T-helper 22 cell (primary cell): Measurements from ENCODE around the gene CHRND.
"Not testable (repeated sequence)": the region's sequence is repeated elsewhere in the genome, so short reads cannot be mapped to it uniquely, and the experiment has no call there.

Experiments used
- DNase-seq: peaks from one replicate; pipeline ENCODE4 v3.0.0-alpha.2; 2020; ENCODE audit warnings: low read depth

CHRND gene

DNA sequence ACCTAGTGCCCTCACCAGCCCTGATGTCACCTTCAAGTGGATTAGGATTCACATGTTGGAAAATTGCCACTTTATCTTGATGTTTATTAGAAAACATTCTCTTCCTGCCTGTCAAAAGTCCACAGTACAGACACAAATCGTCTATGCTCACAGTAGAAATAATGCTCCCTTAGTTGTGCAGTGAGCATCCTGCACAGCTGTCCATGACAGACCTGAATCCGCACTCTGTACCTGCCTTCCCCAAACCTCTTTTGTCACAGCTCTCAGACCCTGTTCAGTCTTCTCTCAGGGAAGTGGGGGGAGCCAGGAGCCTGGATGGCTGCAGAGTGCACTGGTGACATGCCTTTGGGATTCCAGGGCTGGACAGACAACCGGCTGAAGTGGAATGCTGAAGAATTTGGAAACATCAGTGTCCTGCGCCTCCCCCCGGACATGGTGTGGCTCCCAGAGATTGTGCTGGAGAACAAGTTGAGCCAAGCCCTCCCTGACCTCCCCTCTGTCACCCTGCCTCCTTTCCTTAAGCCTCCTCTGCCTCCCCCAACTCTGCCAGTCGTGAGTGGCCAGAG lies 2.0 kb downstream of the CHRND start:
- DNase-seq = no peak

GRCh38 chr2:232528746-232529460 lies 2.9 kb downstream of the CHRND start:
- DNase-seq = no peak

DNA sequence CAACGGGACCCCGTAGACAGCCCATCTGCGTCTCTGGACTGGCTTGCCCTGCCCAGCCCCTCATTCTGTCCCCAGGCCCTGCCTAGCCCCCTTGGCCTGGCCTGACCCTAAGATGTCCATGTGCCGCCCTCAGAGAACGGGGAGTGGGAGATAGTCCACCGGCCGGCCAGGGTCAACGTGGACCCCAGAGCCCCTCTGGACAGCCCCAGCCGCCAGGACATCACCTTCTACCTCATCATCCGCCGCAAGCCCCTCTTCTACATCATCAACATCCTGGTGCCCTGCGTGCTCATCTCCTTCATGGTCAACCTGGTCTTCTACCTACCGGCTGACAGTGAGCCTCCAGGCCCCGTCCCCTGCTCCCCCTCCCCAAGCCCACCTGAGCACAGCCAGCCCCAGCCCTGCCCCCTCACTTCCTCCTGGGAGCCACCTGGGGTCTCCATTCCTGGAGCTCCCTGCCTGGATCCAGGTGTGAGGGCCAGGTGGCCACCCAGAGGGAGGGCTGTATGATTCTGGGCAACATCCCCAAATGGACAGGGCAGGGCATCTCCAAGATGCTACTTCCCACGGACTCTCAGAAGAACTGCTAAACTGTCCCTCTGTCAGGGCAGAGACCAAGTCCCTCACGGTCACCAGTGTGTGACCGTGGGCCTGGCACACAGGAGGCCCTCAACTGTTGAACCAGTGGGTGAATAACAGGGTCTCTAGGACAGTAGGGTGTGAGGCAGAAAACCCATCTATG lies 4.0 kb downstream of the CHRND start:
- no peak for DNase-seq

DNA sequence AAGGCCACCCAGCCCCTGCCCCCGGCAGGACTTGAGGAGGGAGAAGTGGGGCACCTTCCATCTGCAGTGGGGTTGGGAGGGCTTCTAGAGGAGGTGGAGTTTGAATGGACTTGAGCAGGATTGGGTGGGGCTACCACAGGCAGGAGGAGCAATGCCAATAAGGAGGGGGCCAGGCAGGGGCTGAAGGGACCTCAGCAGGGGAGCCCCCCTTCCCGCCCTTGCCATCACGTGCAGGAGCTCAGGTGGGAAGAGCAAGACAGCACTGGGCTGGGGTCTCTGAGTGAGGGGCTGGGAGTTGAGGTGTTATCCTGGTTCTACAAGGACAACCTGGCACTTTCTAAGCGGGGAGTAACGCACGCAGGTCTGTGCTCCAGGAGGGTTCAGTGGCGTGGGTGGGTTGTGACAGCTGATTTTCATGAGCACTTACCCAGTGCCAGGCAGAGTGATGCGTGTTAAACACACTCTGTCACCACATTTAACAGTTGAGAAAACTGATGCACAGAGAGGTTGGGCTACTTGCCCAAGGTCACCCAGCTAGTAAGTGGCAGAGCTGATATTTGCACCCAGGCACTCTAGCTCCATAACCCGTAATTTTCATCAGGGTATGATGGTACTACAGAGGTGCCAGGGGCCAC lies 4.8 kb downstream of the CHRND start:
- DNase-seq = no peak

DNA sequence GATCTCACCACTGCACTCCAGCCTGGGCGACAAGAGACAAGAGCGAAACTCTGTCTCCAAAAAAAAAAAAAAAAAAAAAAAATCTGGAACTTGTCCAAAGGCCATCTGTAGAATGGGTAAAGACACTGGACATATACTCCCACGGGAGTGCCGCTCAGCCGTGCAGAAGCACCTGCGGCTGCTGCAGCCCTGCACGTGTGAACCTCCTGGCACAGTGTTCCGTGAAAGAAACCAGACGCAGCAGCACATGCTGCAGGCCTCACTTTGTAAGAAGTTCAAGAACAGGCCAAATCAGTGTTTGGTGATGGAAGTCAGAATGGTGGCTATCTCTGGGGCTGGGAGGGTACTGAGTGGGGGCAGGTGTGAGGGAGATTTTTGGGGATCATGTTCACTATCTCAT lies 6.5 kb downstream of the CHRND start:
- DNase-seq = no peak

- not testable (repeated sequence) for DNase-seq
Measured at GRCh38 chr2:232532821-232533220, 6.9 kb downstream of the CHRND start.

DNA sequence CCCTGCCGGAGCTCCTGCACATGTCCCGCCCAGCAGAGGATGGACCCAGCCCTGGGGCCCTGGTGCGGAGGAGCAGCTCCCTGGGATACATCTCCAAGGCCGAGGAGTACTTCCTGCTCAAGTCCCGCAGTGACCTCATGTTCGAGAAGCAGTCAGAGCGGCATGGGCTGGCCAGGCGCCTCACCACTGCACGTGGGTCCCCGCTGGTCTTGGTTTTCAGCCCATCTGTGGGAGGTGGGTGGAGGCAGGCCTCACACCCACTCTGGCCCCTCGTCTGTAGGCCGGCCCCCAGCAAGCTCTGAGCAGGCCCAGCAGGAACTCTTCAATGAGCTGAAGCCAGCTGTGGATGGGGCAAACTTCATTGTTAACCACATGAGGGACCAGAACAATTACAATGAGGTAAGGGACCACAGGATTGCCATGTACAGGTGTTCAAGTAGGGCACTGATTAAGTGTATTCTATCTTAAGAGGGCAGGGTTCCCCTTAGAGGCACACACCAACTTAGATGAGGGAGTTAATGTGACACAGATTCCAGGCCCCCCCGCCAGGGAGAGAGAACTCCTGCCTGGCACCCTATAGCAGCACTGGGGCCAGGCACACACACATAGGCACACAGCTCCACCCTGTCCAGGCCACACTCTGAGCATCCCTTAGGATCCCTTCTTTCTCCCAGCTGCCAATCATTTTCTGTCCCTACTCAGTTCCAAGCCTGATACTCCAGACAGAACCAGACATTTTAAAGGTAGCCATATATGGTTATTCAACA lies 8.2 kb downstream of the CHRND start:
- no peak for DNase-seq

DNA sequence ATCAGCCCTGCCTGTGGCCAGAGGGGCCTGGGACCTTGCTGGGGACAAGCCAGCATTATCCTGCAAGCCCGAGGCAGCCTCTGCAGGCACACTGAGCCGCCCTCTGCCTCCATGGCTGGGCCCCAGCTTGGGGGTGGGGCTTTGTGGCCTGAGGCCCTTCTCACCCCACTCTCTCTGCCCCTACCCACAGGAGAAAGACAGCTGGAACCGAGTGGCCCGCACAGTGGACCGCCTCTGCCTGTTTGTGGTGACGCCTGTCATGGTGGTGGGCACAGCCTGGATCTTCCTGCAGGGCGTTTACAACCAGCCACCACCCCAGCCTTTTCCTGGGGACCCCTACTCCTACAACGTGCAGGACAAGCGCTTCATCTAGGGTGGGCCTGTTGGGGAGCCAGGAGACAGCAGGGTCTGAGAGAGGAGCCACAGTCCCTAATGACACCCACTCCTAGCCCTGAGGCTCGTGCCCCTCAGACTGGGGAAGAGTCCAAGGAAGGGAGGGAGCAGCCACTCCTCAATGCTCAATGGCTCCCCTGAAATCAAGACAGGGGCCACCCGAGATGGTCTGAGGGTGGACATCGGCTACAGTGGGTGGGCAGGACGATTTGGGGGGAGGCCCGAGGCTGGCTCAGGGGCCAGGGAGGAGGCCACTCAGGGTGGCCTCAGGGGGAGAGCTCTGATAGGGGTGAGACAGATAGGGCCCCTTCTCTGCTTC lies 9.1 kb downstream of the CHRND start:
- no peak for DNase-seq

DNA sequence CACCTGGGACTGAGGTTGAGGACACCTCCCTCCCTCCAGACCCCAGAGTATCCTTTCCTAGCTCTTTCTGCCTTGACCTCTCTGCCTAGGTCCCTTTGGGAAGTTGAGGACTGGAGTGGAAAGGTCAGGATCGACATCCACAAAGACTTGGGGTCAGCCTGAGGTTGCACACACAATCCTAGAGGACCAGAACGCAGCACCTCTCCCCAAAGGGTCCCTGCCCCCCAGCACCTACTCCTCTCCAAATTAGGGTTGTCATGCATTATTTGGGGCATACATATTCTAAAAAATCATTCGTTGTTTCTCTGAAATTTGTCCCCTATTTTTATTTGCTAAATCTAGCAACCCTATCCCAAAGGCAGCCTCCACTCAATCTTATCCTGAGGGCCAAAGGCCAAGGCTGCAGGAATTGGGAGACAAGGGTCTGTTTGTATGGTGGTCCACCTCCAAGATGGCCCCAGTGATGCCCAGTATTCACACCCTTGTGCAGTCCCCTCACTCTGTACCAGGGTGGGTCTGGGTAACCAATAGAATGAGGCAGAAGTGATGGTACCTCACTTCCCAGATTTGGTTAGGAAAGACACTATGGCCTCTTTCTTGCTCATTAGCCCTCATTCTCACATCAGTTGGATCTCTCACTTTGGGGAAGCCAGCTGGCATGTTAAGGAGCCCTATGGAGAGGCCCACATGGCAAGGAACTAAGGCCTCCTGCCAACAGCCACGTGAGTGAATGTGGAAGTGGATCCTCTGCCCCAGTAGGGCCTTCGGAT lies 10.0 kb downstream of the CHRND start:
- DNase-seq = no peak

DNA sequence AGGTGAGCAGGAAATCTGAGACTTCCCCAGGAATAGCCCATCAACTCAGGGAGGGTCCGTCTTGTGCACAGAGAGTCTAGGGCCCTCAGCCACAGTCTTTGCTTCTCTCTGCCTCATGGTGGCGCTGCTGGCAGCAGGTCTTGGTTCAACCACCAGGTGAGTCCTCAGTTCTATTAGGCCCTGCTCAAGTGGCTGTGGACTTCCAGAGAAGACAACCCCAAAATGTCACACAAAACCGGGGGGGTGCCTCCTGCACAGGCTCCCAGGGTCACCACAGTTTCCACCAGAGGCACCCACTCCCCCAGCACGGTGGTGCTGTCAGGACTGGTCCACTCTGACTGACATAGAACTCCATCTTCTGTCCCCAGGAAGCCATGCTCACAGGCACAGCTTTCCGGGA lies 11.1 kb downstream of the CHRND start:
- DNase-seq = no peak

GRCh38 chr2:232537499-232537898 lies 11.5 kb downstream of the CHRND start:
- no peak for DNase-seq

- no peak for DNase-seq
Measured at GRCh38 chr2:232538671-232539070, 12.7 kb downstream of the CHRND start.

DNA sequence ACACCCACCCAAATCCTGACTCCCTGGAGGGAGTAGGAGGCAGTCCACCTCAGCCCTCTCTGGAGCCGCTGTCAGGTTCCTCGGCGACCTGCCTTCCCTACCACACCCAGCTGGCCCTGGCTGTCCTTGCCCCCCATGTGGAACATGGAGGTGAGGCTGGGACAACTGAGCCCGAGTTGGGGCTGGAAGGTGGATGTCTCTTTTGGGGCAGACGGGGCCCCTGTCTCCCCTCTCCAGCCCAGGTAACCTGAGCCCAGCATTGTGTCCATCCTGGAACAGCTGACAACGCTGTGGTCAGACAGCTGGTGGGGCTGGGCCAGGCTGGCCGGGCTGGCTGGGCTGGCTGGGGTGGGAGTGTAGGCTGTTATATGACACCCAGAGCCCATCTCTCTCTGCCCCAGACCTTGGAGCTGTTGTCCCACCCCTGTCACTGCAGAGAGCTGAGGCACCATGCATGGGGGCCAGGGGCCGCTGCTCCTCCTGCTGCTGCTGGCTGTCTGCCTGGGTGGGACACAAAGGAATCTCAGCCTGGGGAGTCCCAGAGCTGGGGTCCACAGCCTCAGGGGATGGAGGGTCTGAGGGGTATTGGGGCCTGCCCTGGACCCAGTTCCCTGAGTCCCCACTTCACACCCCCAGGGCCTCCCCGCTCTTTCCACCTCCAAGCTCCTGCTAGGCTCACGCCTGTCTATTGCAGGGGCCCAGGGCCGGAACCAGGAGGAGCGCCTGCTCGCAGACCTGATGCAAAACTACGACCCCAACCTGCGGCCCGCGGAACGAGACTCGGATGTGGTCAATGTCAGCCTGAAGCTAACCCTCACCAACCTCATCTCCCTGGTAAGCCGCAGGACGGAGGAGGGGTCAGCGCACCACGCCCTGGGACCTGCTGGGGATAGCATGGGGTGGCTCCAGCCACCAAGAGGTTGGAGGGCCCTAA lies 13.6 kb downstream of the CHRND start, which contains the start of gene CHRNG:
CHRNG (plus strand) TSS at position 395 of the 934 bp plus-strand sequence; CDS start at position 451, 56 bp downstream.
- no peak for DNase-seq

DNA sequence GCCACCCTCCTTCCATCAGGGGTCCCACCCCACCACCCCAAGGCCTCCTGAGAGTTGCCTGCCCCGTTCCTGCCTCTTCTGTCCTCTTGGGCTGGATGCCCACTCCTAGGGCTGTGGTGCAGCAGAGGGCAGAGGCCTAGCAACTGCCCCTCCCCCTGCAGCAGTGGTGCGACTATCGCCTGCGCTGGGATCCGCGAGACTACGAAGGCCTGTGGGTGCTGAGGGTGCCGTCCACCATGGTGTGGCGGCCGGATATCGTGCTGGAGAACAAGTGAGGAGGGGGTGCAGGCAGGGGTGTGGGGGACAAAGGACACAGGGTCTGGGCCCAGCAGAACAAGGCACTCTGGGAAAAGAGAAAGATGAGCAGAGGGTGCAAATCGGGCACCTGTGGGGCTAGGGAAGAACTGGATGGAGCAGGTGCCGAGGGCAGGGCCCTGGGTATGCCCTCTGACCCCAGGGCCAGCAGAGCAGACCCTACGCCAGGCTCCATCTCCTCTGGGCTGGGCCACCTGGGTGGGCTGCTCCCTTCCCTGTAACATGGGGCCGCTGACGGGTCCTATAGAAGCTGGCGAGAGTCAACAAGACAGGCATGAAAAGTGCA lies 14.6 kb downstream of the CHRND start:
- DNase-seq = no peak

DNA sequence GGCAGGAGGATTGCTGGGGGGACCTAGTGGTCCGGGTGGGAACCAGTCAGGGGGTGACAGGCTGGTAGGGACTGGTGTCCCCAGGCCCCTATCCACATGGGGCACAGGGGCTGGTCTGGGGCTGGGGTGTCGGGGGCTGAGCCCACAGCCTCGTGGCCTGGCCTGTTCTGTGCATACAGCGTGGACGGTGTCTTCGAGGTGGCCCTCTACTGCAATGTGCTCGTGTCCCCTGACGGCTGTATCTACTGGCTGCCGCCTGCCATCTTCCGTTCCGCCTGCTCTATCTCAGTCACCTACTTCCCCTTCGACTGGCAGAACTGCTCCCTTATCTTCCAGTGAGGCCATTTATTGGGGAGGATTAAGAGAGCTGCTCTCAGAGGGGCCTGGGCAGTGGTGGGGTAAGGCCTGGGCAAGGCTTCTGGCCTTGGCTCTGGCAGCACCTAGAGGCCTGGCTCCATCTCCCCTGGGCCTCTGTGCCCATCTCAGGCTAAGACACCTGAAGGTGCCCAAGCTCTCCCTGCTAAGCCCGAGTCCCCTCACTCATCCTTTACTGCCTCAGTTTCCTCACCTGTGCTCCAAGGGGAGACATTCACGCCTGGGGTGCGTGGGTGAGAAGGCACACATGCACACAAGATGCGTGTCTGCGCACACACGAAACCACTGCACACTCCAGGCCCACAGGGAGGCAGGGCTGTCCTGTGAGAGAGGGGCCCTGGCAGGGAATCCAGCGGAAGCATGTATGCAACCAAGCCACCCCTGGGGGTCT lies 15.4 kb downstream of the CHRND start:
- no peak for DNase-seq

- DNase-seq = no peak
Measured at GRCh38 chr2:232541961-232542714, 16.2 kb downstream of the CHRND start.

DNA sequence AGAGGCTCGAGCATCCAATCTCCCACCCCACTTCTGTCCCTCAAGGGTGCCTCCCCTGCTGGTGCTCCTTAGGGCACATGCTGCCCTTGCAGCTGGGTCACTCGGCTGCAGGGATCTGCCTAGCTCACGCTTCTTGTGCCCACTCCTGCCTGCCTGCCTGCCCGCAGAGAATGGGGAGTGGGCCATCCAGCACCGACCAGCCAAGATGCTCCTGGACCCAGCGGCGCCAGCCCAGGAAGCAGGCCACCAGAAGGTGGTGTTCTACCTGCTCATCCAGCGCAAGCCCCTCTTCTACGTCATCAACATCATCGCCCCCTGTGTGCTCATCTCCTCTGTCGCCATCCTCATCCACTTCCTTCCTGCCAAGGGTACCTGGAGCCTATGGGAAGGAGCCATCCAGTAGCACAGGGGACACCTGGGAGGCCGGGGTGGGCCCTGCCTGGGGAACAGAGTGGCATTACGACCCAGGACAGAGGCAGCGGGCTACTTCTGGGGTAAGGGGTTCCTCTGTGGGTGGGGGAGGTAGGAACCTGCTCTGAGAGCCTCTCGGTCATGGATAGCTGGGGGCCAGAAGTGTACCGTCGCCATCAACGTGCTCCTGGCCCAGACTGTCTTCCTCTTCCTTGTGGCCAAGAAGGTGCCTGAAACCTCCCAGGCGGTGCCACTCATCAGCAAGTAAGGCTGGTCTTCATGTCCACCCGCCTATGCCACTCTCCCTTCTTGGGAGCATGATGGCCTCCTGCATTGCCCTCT lies 16.9 kb downstream of the CHRND start:
- no peak for DNase-seq
